ENCODE data around the gene EDARADD.

Gene EDARADD

GRCh38 chr1:236514703-236515442 lies 120.8 kb downstream of the EDARADD start:
- Histone ChIP-seq H3K4ac (ENCODE audit: low read length) (no peak overlapping the region), H3K9ac (ENCODE audit: low read depth, low read length, poor library complexity) (no peak overlapping the region), H4K91ac (ENCODE audit: low read depth, low read length, poor library complexity) (no peak overlapping the region), H3K4me1 (ENCODE audit: control insufficient read depth in 2 of 2, insufficient read depth in 1 of 2, low read depth in 1 of 2, low read length in 2 of 2) (no peaks in the 10 kb centered on the region), H3K23ac (ENCODE audit: low read depth, low read length, poor library complexity) (no peak overlapping the region), H3K4me2 (ENCODE audit: insufficient read depth, low read length, poor library complexity, severe bottlenecking) (no peak overlapping the region), H2BK12ac (ENCODE audit: low read length) (no peak overlapping the region), H3K36me3 (replicated peaks in 1 of 2; ENCODE audit: control insufficient read depth in 2 of 2, insufficient read depth in 2 of 2, low read length in 2 of 2) (no peaks in the 10 kb centered on the region), H3K27ac (replicated peaks; ENCODE audit: low read length) (no peak overlapping the region), H4K8ac (ENCODE audit: low read depth, low read length) (no peak overlapping the region), H2BK5ac (ENCODE audit: low read length) (no peak overlapping the region), H2AK5ac (ENCODE audit: low read depth, low read length) (no peak overlapping the region), H3K18ac (ENCODE audit: low read length) (no peak overlapping the region), H3K79me1 (ENCODE audit: low read depth, low read length) (no peaks in the 10 kb centered on the region), H3K27me3 (ENCODE audit: control insufficient read depth in 3 of 3, insufficient read depth in 3 of 3, low read depth in 1 of 3, low read length in 3 of 3) (no peaks in the 10 kb centered on the region), H2BK15ac (ENCODE audit: low read length) (no peak overlapping the region), H2AFZ (ENCODE audit: low read length) (no peak overlapping the region), H2BK120ac (ENCODE audit: low read depth, low read length) (no peak overlapping the region), H3K9me3 (replicated peaks in 1 of 2; ENCODE audit: control insufficient read depth in 2 of 2, insufficient read depth in 1 of 2, low read depth in 1 of 2, low read length in 2 of 2) (no peaks in the 10 kb centered on the region), H3K4me3 (ENCODE audit: low read length in 2 of 2) (no peak overlapping the region), H3K14ac (ENCODE audit: low read length) (no peak overlapping the region)
- no CpG with 5 or more reads among the region's 4 CpGs for WGBS, 2 donors (ENCODE audit: extremely low coverage in 2 of 2, insufficient read length in 2 of 2, insufficient replicate concordance in 1 of 2)
- DNase-seq (ENCODE audit: low spot score): no peak

GRCh38 chr1:236515443-236515958 lies 121.4 kb downstream of the EDARADD start:
- Histone ChIP-seq H3K18ac (ENCODE audit: low read length) (no peak overlapping the region), H3K4me1 (ENCODE audit: control insufficient read depth in 2 of 2, insufficient read depth in 1 of 2, low read depth in 1 of 2, low read length in 2 of 2) (no peaks in the 10 kb centered on the region), H3K4ac (ENCODE audit: low read length) (no peak overlapping the region), H3K4me2 (ENCODE audit: insufficient read depth, low read length, poor library complexity, severe bottlenecking) (no peak overlapping the region), H3K9ac (ENCODE audit: low read depth, low read length, poor library complexity) (no peak overlapping the region), H2AFZ (ENCODE audit: low read length) (no peak overlapping the region), H3K36me3 (replicated peaks in 1 of 2; ENCODE audit: control insufficient read depth in 2 of 2, insufficient read depth in 2 of 2, low read length in 2 of 2) (no peaks in the 10 kb centered on the region), H3K27me3 (ENCODE audit: control insufficient read depth in 3 of 3, insufficient read depth in 3 of 3, low read depth in 1 of 3, low read length in 3 of 3) (no peaks in the 10 kb centered on the region), H2BK12ac (ENCODE audit: low read length) (no peak overlapping the region), H4K8ac (ENCODE audit: low read depth, low read length) (no peak overlapping the region), H4K91ac (ENCODE audit: low read depth, low read length, poor library complexity) (no peak overlapping the region), H3K79me1 (ENCODE audit: low read depth, low read length) (no peaks in the 10 kb centered on the region), H3K23ac (ENCODE audit: low read depth, low read length, poor library complexity) (no peak overlapping the region), H3K9me3 (replicated peaks in 1 of 2; ENCODE audit: control insufficient read depth in 2 of 2, insufficient read depth in 1 of 2, low read depth in 1 of 2, low read length in 2 of 2) (no peaks in the 10 kb centered on the region), H2AK5ac (ENCODE audit: low read depth, low read length) (no peak overlapping the region), H2BK5ac (ENCODE audit: low read length) (no peak overlapping the region), H3K4me3 (ENCODE audit: low read length in 2 of 2) (no peak overlapping the region), H3K27ac (replicated peaks; ENCODE audit: low read length) (no peak overlapping the region), H3K14ac (ENCODE audit: low read length) (no peak overlapping the region), H2BK120ac (ENCODE audit: low read depth, low read length) (no peak overlapping the region), H2BK15ac (ENCODE audit: low read length) (no peak overlapping the region)
- no peak for DNase-seq (ENCODE audit: low spot score)
- WGBS, 2 donors (ENCODE audit: extremely low coverage in 2 of 2, insufficient read length in 2 of 2, insufficient replicate concordance in 1 of 2): no CpG with 5 or more reads among the region's 4 CpGs

GRCh38 chr1:236516929-236517704 lies 123.0 kb downstream of the EDARADD start:
- no peak overlapping the region for H3K4ac ChIP-seq (ENCODE audit: low read length)
- H2BK15ac ChIP-seq (ENCODE audit: low read length): no peak overlapping the region
- H3K4me3 ChIP-seq (ENCODE audit: low read length in 2 of 2): no peak overlapping the region
- no peaks in the 10 kb centered on the region for H3K79me1 ChIP-seq (ENCODE audit: low read depth, low read length)
- DNase-seq (ENCODE audit: low spot score): no peak
- no peak overlapping the region for H3K14ac ChIP-seq (ENCODE audit: low read length)
- no peak overlapping the region for H4K91ac ChIP-seq (ENCODE audit: low read depth, low read length, poor library complexity)
- no peak overlapping the region for H2BK5ac ChIP-seq (ENCODE audit: low read length)
- no peak overlapping the region for H3K4me2 ChIP-seq (ENCODE audit: insufficient read depth, low read length, poor library complexity, severe bottlenecking)
- H2AFZ ChIP-seq (ENCODE audit: low read length): no peak overlapping the region
- H4K8ac ChIP-seq (ENCODE audit: low read depth, low read length): no peak overlapping the region
- WGBS, 2 donors (ENCODE audit: extremely low coverage in 2 of 2, insufficient read length in 2 of 2, insufficient replicate concordance in 1 of 2): no CpG with 5 or more reads among the region's 8 CpGs
- H3K18ac ChIP-seq (ENCODE audit: low read length): no peak overlapping the region
- H2BK120ac ChIP-seq (ENCODE audit: low read depth, low read length): no peak overlapping the region
- no peak overlapping the region for H3K23ac ChIP-seq (ENCODE audit: low read depth, low read length, poor library complexity)
- no peak overlapping the region for H2BK12ac ChIP-seq (ENCODE audit: low read length)
- no peaks in the 10 kb centered on the region for H3K4me1 ChIP-seq (ENCODE audit: control insufficient read depth in 2 of 2, insufficient read depth in 1 of 2, low read depth in 1 of 2, low read length in 2 of 2)
- H2AK5ac ChIP-seq (ENCODE audit: low read depth, low read length): no peak overlapping the region
- H3K36me3 ChIP-seq (replicated peaks in 1 of 2; ENCODE audit: control insufficient read depth in 2 of 2, insufficient read depth in 2 of 2, low read length in 2 of 2): no peaks in the 10 kb centered on the region
- H3K27ac ChIP-seq (replicated peaks; ENCODE audit: low read length): no peak overlapping the region
- no peak overlapping the region for H3K9ac ChIP-seq (ENCODE audit: low read depth, low read length, poor library complexity)
- H3K9me3 ChIP-seq (replicated peaks in 1 of 2; ENCODE audit: control insufficient read depth in 2 of 2, insufficient read depth in 1 of 2, low read depth in 1 of 2, low read length in 2 of 2): no peaks in the 10 kb centered on the region
- no peaks in the 10 kb centered on the region for H3K27me3 ChIP-seq (ENCODE audit: control insufficient read depth in 3 of 3, insufficient read depth in 3 of 3, low read depth in 1 of 3, low read length in 3 of 3)

- no CpG with 5 or more reads among the region's 5 CpGs for WGBS, 2 donors (ENCODE audit: extremely low coverage in 2 of 2, insufficient read length in 2 of 2, insufficient replicate concordance in 1 of 2)
- Histone ChIP-seq H2AFZ (ENCODE audit: low read length) (no peak overlapping the region), H3K23ac (ENCODE audit: low read depth, low read length, poor library complexity) (no peak overlapping the region), H2BK5ac (ENCODE audit: low read length) (no peak overlapping the region), H3K4me2 (ENCODE audit: insufficient read depth, low read length, poor library complexity, severe bottlenecking) (no peak overlapping the region), H4K8ac (ENCODE audit: low read depth, low read length) (no peak overlapping the region), H3K18ac (ENCODE audit: low read length) (no peak overlapping the region), H3K9ac (ENCODE audit: low read depth, low read length, poor library complexity) (no peak overlapping the region), H2BK120ac (ENCODE audit: low read depth, low read length) (no peak overlapping the region), H3K4me1 (ENCODE audit: control insufficient read depth in 2 of 2, insufficient read depth in 1 of 2, low read depth in 1 of 2, low read length in 2 of 2) (no peaks in the 10 kb centered on the region), H3K79me1 (ENCODE audit: low read depth, low read length) (no peaks in the 10 kb centered on the region), H2AK5ac (ENCODE audit: low read depth, low read length) (no peak overlapping the region), H3K14ac (ENCODE audit: low read length) (no peak overlapping the region), H4K91ac (ENCODE audit: low read depth, low read length, poor library complexity) (no peak overlapping the region), H3K4me3 (ENCODE audit: low read length in 2 of 2) (no peak overlapping the region), H3K4ac (ENCODE audit: low read length) (no peak overlapping the region), H3K9me3 (replicated peaks in 1 of 2; ENCODE audit: control insufficient read depth in 2 of 2, insufficient read depth in 1 of 2, low read depth in 1 of 2, low read length in 2 of 2) (no peaks in the 10 kb centered on the region), H3K36me3 (replicated peaks in 1 of 2; ENCODE audit: control insufficient read depth in 2 of 2, insufficient read depth in 2 of 2, low read length in 2 of 2) (no peaks in the 10 kb centered on the region), H3K27me3 (ENCODE audit: control insufficient read depth in 3 of 3, insufficient read depth in 3 of 3, low read depth in 1 of 3, low read length in 3 of 3) (no peaks in the 10 kb centered on the region), H2BK12ac (ENCODE audit: low read length) (no peak overlapping the region), H3K27ac (replicated peaks; ENCODE audit: low read length) (no peak overlapping the region), H2BK15ac (ENCODE audit: low read length) (no peak overlapping the region)
- no peak for DNase-seq (ENCODE audit: low spot score)
These were observed 124.2 kb downstream of the EDARADD start for GRCh38 chr1:236518322-236518721.

Data from neuronal stem cell (in vitro differentiated cells).